Measurements from ENCODE around the gene NXF3.
"Not testable (repeated sequence)": the region's sequence is repeated elsewhere in the genome, so short reads cannot be mapped to it uniquely, and the experiment has no call there.

The NXF3 gene

DNA sequence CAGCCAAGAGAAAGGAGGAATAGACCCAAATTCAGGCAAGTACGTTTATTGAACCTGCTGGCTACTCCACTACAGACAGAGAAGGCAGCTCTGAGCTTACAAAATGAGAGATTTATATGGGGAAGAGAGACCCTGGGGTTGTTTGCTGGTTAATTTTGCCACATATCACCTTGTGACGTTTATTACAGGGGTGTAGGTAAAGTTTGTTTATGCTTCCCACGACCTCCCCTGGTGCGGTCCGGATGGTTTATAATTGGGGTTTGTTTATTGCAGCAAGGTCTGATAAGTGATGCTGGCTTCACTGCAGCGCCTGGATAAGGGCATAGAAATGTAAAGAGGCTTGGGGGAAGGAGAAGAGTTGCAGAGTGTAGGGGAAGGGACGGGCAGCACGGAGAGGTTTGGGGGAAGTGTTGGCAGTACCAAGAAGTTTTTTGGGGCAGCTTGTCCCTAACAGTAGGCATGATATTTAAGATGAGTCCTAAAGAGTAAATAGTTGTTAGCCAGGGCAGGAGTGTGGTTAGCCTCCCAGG is 41.6 kb downstream of the NXF3 start (continued):
- TF ChIP-seq TSHZ2 (CRISPR knock-in tag; IDR thresholded peaks at IDR 0.05): no peak

GRCh38 chrX:103033371-103033770 is 59.6 kb downstream of the NXF3 start:
- TF ChIP-seq ZNF8 (CRISPR knock-in tag; IDR thresholded peaks at IDR 0.05): 0 out of 2 replicates have a peak, but pooled peaks have one; percentile 26
- not testable (repeated sequence) for ATAC-seq
